ENCODE measurements around the gene KIF26A.
"Not testable (repeated sequence)": the region's sequence is repeated elsewhere in the genome, so short reads cannot be mapped to it uniquely, and the experiment has no call there.

The KIF26A gene

DNA sequence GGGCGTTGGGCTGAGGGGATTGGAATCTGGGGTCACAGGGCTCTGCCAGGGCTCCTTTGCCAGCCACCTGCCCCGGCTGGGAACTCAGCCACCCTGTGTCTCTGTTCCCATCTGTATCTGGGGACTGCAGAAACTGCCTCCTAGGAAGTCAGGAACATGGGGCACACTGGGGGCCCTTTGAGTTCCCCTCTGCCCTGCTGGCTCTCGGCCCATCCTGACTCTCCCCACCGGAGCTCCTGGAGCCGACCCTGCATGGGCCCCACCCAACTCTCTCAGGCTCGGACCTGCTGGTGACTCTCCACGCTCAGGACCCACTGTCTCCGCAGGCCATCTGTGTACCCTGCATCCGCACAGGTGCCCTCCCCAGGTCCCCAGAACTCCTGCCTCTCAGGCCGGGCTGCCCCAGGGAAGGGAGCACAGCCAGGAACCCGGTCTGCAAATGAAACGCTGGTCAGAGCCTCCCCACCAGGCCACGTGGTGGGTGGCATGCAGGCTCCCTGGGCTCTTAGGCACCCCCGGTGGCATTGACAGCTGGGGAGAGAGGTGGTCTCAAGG, 82.8 kb downstream of the KIF26A start:
- DNase-seq (ENCODE audit: low read depth in 1 of 2, low spot score in 1 of 2), result no peak

DNA sequence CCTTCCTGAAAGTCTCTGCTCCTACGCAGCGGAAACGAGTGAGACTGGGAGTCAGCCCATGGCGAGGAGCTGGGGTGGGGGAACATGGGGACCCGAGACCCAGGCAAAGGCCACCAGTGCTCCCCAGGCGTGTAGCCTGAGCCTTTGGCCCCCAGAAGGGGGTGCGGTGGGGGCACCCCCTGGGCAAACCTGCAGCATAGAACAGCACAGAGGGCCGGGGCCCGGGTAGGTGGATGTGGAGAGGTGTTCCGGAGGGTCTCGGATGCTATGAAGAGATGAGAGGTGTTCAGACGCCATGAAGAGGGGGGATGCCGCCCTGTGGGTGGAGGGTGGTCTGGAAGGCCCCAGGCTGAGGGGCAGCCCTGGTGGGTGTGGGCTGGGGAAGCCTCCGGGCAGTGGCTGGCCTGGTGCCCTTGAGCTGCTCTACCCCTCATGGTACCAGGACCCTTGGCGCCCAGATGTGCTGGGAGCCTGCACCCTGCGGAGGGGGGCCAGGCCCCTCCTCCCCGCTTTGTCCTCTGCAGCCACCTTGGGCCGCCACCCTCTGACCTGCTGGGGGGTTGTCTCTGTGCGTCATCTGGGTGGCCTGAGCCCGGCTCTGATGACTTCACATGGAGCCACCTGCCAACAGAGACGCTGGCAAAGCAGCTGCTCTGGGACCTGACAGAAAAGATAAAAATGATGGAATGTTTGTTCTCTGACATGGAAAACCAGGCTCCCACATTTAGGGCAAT, 83.4 kb downstream of the KIF26A start:
- no peak for DNase-seq (ENCODE audit: low read depth in 1 of 2, low spot score in 1 of 2)

DNA sequence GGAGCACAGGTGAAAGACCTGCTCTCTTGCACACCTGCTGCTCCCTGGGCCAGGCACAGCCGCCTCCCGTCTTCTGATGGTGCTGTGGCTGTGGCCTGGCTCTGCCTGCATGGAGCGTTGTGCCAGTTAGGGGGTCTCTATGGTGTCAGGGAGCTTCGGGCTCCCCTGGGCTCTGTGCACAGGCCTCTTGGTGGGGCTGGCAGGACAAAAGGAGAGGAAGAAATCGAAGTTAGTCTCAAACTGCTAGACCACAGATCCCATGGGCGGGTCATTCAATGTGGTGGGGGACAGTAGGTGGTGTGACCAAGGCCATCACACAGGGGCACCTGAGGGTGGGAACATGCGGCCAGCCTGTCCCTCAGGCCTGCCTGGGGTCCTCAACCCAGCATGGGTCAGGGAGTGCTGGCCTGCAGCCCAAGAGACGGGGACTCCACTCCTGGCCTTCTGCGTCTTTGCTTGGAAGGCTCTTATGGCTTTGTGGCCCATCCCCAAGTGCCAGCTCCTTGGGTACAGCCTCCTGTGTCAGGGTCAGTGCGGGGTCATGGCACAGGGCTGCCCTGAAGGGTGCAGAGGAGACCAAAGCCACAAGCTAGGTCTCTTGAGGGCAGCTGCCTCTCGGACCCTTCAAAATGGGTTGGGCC, 84.1 kb downstream of the KIF26A start:
- DNase-seq (ENCODE audit: low read depth in 1 of 2, low spot score in 1 of 2), result no peak

DNA sequence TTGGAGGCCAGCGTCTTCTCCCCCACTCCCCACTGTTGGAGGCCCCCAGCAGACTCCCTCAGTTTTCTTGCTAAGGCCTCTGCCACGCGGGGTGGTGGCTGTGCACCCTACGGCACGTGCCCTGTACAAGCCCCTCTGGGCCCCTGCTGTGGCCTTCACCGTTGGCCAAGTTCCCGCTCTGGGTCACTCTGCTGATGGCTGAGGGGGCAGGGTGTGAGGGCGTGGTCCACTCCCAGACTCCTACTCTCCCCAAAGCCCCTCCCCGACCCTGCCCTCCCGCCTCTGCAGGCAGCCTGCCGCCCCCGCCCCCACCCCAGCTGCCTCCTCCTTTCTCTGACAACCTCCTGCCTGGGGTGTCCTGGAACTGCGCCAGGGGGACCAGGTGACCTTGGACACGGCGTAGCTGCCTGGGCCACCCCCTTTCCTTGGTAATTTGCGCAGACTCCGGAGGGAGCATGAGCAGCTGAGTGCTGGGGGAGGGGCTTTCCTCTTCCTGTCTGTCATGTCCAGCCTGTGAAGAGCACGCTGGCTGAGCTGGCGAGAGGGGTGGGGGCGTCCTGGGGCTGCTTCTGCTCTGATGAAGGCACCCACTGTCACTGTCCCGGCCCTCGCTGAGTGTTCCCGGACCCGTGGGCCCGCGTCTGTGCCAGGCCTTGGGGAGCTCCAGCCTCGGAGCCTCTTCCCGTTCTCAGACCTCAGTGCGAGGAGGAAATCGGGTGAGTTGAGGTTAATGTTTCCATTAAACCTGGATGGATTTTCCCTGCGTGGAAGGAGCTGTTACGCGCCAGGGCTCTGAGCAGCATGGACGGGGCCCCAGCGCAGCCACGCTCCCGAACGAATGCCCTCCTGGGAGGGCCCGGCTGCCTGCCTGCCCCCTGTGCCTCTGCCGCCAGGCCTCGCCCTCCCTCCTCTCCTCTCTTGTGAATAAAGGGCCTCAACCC, 85.0 kb downstream of the KIF26A start:
- DNase-seq (ENCODE audit: low read depth in 1 of 2, low spot score in 1 of 2), result no peak

DNA sequence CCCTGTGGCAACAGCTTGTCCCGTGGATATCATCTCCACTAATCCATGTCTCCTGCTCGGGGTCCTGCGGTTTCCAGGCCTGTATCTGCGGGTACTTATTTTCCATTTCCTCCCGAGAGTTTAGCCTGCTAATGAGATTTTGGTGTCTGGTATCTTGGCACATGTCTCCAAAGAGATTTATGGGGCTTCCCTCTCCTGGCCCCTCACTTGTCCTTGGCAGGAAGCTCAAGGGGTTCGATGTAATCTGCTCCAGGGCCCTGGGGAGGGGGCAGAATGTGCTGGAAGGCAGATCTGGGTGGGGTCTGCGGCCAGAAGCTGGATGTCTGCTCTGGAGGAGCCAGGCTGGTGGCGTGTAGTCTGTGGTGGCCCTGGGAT, 85.7 kb downstream of the KIF26A start:
- no peak for DNase-seq (ENCODE audit: low read depth in 1 of 2, low spot score in 1 of 2)

DNA sequence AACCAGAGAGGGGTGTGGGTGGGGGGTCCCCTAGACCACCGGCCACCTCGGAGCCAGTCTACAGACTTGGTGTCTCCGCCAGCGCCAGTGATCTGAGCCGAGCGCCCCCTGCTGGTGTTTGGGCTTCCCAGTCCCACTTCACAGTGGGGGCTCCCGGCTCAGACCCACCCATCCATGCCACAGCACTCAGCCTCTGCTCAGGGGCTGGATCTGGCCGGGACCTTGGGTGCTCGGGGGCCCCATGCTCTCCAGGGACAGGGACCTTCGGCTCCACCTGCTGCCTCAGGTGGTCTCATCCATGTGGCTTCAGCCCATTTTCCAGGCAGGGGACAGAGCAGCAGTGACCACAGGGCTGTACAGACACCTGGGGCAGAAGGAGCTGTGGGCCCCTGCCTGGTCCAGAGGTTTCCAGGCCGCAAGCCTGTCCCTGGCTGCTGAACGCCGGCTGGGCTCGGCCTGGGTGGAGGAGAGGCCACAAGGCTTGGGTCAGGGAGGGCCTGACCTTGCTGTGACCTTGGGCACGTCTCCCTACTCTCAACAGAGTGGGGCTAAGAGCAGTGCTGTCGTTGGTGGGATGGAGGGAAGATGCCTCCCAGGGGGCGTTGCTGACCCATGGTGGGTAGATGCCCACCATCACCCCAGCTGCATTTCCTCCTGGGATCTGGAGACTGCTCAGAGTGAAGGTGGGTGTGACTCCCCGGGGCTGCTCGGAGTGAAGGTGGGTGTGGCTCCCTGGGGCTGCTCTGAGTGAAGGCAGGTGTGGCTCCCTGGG, 86.3 kb downstream of the KIF26A start:
- DNase-seq (ENCODE audit: low read depth in 1 of 2, low spot score in 1 of 2), result peak in 1 of 2 donors; percentile 21

DNA sequence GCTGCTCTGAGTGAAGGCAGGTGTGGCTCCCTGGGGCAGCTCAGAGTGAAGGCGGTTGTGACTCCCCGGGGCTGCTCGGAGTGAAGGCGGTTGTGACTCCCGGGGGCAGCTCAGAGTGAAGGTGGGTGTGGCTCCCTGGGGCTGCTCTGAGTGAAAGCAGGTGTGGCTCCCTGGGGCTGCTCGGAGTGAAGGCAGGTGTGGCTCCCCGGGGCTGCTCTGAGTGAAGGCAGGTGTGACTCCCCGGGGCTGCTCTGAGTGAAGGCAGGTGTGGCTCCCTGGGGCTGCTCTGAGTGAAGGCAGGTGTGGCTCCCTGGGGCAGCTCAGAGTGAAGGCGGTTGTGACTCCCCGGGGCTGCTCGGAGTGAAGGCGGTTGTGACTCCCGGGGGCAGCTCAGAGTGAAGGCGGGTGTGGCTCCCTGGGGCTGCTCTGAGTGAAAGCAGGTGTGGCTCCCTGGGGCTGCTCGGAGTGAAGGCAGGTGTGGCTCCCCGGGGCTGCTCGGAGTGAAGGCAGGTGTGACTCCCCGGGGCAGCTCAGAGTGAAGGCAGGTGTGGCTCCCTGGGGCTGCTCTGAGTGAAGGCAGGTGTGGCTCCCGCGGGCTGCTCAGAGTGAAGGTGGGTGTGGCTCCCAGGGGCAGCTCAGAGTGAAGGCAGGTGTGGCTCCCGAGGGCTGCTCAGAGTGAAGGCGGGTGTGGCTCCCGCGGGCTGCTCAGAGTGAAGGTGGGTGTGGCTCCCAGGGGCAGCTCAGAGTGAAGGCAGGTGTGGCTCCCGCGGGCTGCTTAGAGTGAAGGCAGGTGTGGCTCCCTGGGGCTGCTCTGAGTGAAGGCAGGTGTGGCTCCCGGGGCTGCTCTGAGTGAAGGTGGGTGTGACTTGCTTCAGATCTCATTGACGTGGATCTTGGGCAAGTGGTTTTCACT, 87.1 kb downstream of the KIF26A start:
- not testable (repeated sequence) for DNase-seq (ENCODE audit: low read depth in 1 of 2, low spot score in 1 of 2)

DNA sequence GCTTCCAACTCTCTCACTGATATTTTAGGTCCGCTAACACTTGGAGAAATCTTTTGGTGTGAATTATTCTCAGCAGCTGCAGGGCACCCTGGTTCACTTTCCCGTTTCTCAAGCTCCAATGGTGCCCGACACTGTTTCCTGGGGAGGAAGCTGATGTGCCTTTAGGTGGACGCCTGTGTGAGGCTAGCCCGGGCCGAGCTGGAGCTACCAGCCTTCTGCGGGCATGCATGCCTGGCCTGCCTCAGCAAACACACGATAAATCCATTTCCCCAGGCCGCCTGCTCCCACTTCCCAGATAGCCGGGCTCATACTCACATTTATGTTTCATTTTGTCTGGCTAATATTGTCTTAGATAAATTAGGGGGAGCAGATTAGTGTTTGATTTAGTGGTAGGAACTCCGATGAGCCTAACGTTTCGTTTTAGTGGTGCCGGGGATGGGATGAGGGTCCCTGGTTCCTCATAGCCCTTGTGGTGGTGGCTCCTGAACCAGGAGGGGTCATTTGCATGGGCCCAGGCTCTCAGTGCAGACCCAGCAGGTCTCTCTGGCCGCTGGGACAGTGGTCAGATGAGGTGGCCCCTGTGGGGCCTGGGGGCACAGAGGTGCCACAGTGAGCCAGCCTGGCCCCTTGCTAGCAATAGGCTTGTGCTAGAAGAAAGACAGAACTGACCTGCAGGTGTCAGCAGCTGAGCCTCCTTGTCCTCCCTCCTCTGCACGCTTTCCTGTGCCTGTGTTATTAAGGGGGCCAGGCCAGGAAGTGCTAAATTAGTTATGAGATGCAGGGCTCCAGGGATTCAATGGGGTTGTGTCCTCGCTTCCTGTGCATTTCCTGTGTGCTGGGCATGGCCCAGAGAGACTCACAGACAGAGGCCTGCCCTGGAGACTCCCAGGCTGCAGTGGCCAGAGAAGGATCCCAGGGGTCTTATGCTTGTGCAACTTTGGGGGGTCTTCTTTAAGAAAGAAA, 88.3 kb downstream of the KIF26A start:
- DNase-seq (ENCODE audit: low read depth in 1 of 2, low spot score in 1 of 2), result no peak

DNA sequence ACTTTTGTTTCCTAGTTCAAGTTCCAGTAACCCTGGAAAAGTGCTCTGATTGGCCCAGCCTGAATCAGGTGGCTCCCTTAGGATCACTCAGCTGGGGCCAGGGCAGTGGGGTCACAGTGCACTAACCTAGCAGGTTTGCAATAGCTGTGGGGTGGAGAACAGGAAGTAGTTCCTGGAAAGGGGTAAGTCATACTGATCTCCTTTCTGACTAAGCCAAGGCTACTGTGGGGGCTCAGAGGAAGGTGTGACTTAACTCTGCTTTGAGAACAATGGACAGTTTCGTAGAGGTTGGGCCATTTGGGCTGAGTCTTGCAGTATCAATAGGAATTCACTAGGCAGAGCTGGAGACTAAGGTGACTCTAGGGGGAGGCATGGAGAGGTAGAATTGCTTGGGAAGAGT, 89.4 kb downstream of the KIF26A start:
- DNase-seq (ENCODE audit: low read depth in 1 of 2, low spot score in 1 of 2), result no peak

DNA sequence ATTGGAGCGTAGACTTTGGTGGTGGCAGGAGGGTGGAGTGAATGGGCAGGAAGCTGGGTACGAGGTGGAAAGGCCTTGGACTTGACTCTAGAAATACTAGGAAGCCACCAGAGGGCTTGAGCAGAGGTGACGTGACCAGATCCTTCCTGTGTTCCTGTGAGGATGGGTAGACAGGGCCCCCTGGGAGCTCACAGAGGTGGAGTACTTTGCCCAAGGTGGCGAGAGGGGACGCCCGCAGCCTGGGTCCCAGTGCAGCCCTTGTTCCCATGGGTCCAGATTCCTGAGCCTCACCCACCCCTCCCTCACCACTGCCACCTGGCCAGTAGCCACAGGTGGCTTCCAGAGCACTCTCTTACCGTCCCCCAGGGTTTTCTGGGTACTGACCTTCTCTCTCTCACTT, 89.8 kb downstream of the KIF26A start:
- no peak for DNase-seq (ENCODE audit: low read depth in 1 of 2, low spot score in 1 of 2)

DNA sequence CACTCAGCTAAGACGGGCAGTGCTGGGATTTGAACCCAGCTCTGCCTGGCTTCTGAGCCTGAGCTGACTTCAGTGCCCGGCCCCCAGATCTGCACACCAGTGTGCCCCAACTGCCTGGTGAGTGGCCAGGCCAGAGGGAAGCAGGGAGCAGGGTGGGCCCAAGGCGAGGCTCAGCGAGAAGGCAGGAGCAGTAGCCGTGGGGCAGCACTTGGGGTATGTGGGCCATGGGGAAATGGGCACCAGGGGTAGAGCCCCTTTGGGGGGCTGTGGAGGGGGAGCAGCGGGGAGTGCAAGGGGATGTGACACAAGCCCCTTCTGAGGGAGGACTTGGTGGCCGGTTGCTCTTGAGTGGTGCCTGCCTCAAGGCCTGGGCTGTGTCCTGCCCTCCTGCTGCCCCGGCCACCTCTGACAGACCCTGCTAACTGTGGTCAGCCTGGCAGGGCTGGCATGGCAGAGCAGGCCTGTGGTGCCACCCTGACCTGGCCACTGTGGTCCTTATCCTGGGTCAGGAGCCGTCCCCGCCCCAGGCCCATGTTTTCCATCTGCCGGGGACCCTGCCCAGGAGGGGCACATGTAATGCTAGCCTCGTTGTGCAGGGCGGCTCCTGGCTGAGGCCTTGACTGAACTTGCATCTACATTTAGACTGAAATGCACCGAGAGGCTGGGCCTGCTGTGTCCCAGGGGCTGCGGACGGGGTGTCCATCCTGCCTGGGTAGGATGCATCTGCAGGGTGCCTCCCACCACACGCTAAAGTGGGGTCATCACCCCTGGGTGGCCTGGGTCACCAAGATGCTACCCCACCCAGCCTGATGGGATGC, 90.5 kb downstream of the KIF26A start:
- DNase-seq (ENCODE audit: low read depth in 1 of 2, low spot score in 1 of 2), result no peak

DNA sequence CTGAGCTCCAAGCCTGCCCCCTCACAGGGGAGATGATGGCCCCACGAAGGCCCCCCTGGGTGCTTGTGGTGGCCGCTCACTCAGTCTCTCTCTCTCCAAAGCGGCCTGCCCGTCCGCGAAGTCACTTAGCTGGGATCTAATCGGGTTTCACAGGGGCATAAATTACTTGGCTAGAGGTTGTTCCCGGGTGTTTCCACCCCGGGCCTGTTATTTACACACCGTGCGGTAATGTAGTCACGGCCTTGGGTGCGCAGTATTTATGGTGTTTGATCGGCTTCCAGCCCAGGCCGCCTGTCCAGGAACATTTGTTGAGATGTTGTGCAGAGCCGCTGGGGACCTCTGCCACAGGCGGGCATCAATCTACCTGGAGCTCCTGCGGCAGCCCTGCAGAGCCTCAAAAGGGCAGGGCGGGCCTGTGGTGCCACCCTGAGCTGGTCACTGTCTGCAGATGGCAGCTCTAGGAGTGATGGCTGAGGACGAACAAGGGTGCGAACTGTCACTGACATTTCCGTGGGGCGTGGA, 91.2 kb downstream of the KIF26A start:
- DNase-seq (ENCODE audit: low read depth in 1 of 2, low spot score in 1 of 2), result no peak

DNA sequence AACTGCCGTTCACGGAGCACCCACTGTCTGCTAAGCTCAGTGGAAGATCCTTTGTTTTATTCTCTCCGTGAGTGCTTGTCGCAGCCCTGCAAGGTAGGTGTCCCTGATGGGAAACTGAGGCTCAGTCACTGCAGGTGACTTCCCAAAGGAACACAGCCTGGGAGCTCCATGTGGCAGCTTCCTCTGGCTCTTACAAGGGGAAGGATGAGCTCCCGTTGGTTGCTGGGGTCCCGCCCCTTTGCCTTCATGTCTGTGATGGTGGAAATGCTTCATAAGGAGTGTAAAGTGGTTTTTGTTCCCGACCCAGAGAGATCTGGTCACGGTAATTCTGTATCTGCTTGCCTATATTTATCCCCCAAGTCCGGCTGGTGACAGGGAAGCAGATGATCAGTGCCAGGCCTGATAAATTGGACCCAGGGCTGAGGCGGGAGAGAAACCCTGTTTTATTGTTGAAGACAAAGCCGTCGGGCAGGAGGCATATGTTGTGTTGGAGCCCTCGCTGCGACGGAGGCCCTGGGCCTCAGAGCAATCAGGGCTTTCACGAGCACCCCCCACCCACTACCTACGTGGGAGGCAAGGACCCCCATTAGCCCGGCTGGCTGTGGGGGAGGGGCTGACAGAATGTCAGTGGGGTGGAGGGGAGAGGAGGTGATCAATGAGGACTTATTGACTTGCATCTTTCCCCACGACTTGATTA, 91.9 kb downstream of the KIF26A start:
- DNase-seq (ENCODE audit: low read depth in 1 of 2, low spot score in 1 of 2), result no peak

Measured in activated CD4-positive, alpha-beta T cell treated with anti-CD3 and anti-CD28 coated beads, Interleukin-2, amount 50 U/mL, for 24 hours (primary cell).